GDM1 (cell line): ENCODE results near the gene BMPR2.
"Not testable (repeated sequence)": the region's sequence is repeated elsewhere in the genome, so short reads cannot be mapped to it uniquely, and the experiment has no call there.

Experiments
- DNase-seq: peaks from one replicate; lab custom pipeline; 2025; lab: John Stamatoyannopoulos, UW

BMPR2 gene

DNA sequence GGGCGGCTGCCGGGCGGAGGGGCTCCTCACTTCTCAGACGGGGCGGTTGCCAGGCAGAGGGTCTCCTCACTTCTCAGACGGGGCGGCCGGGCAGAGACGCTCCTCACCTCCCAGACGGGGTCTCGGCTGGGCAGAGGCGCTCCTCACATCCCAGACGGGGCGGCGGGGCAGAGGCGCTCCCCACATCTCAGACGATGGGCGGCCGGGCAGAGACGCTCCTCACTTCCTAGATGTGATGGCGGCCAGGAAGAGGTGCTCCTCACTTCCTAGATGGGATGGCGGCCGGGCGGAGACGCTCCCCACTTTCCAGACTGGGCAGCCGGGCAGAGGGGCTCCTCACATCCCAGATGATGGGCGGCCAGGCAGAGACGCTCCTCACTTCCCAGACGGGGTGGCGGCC is 159.2 kb downstream of the BMPR2 start:
- not testable (repeated sequence) for DNase-seq

DNA sequence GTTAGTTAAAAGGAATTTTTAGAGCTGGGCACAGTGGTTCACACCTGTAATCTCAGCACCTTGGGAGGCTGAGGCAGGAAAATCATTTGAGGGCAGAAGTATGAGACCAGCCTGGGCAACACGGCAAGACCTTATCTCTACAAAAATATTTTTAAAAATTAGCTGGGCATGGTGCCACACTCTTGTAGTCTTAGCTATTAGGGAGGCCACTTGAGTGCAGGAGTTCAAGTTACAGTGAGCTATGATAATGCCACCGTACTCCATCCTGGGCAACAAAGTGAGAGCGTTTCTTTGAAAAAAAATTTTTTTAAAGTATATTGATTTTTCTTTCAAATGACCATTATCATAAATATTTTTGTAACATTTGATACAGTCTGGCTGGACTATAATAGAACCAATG is 165.0 kb downstream of the BMPR2 start:
- DNase-seq: no peak

DNA sequence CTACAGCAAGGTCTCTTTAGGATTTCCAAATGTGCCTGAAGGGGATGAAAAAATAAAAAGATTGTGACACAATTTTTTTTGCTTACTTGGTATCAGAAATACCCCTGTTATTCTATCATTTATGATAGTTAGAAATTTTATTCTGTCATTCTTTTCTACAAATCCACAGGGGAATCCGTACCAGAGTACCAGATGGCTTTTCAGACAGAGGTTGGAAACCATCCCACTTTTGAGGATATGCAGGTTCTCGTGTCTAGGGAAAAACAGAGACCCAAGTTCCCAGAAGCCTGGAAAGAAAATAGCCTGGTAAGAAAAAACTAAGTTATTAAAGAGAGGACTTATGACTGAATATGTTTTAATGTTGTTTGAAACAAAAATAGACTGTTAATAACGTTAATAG is 166.0 kb downstream of the BMPR2 start:
- DNase-seq: no peak

DNA sequence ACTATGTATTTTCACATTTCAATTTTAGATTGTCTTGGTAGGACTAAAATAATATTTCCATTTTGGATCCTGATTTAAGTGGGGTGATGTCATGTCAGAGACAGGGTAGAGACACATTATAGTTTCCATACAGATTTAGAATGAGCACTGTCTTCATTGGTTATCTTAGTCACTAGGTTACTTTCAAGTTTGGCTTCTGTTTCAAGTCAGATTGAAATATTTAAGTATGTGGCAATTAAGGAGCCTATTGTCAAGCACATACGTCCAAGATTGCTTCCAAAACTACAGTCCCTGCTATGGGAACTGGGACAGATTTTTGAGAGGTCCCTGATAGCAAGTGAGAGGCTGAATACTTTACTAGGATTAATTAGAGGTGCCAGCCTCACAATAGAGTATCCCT is 169.4 kb downstream of the BMPR2 start:
- no peak for DNase-seq

DNA sequence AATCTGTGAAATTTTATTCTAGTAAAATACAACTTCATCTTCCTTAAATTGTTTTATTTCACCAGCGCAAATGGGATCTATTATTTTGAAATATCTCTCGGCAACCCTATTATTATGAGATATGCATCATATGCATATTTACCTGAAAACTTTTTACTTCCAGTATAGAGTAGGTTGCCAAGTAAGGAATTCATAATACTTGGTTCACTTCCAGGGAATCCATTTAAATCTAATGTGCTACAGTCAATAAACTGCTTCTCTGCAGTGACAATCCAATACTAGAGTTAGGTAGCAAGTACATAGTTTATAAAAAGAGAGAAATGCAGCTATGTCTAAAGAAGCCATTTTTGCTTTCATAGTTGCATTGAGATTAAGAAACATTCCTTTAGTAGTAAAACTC is 169.8 kb downstream of the BMPR2 start:
- no peak for DNase-seq

DNA sequence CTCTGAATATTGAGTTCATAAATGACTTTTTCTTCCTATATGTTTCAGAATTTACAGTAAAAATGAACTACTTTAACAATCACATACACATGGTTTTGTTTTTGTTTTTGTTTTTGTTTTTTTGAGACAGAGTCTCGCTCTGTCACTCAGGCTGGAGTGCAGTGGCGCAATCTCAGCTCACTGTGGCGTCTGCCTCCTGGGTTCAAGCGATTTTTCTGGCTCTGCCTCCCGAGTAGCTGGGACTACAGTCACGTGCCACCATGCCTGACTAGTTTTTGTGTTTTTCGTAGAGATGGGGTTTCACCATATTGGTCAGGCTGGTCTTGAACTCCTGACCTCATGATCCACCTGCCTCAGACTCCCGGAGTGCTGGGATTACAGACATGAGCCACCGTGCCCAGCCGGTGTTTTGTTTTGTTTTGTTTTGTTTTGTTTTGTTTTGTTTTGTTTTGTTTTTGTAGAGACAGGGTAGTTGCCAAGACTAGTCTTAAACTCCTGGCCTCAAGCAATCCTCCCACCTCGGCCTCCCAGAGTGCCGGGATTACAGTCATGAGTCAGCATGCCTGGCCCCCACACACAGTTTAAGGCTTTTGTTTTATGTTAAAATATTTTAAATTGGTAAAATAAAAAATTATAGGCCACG is 170.5 kb downstream of the BMPR2 start:
- DNase-seq: not testable (repeated sequence)

DNA sequence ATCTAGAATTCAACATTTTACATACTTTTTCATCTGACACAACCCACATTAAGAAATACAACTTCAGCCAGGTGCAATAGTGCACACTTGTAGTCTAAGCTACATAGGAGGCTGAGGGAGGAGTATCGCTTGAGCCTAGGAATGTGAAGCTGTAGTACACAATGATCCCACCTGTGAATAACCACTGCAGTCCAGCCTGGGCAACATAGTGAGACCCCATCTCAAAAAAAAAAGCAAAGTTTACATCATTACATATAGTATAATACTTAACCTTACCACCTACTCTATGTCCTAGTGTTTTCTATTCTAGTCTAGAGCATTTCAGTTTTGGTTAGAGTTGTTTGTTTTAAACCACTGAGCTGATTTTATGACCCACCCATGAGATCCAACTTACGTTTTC is 172.1 kb downstream of the BMPR2 start:
- DNase-seq: no peak

DNA sequence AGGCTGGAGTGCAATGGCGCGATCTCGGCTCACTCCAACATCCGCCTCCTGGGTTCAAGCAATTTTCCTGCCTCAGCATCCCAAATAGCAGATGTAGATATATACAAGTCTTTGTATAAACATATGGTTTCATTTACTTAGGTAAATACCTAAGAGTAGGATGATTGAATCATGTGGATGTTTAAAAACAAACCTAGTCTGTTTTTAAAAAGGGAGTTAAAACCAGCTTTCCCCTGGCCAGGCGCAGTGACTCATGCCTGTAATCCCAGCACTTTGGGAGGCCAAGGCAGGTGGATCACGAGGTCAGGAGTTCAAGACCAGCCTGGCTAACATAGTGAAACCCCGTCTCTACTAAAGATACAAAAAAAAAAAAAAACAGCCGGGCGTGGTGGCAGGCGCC is 174.9 kb downstream of the BMPR2 start:
- DNase-seq: not testable (repeated sequence)

DNA sequence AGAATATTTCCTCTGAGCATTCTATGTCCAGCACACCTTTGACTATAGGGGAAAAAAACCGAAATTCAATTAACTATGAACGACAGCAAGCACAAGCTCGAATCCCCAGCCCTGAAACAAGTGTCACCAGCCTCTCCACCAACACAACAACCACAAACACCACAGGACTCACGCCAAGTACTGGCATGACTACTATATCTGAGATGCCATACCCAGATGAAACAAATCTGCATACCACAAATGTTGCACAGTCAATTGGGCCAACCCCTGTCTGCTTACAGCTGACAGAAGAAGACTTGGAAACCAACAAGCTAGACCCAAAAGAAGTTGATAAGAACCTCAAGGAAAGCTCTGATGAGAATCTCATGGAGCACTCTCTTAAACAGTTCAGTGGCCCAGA is 179.2 kb downstream of the BMPR2 start:
- DNase-seq: no peak

DNA sequence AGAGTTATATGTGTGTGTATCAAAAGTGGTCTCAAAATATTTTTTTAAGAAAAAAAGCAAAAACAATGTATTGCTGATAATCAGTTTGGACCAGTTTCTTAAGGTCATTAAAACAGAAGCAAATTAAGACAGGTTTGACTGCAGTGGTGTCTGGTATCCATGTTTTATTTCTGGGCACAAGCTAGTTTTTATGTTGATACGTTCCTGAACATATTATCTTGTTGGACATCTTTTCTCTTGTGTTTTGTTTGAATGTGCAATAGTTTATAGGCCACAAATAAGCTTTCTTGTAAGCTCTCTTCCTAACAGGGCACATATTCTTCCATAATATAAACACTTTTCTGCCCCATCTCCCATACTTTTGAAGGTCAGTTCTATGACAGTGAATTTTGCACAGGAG is 184.1 kb downstream of the BMPR2 start:
- DNase-seq: no peak

DNA sequence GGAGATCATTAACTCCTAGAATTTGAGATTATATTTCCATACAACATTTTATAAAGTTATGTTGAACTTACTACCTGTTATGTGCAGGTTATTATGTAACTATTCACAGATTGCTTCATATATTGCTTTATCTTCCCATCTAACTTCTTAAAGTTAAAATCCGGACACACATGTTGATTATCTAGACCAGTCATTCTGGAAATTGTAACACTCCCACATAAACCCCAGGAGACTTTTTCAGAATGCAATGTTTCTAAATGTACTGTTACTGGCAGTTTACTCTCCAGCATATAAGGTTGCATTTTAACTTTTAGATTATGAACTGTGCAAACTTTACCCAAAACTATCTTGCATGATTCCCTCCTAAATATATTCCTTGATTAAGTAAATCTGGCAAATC is 188.1 kb downstream of the BMPR2 start:
- DNase-seq: no peak

DNA sequence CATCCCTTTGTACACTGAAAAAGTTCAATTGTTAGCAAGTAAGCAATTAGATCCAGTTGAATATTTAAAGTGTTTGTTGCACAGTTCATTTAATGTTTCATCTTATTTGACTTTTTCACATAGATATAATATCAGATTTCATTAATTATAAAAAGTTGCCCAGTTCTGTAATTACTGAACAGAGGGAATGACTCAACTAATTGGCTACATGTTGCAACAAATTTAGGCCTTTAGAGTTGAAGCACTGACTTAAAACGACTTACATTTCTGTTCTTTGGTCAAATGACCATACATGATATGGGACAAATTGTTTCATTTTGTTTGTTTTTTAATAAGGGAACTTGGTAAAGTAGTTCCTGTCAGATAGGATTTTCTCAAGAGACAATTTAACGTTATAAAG is 190.2 kb downstream of the BMPR2 start:
- no peak for DNase-seq

DNA sequence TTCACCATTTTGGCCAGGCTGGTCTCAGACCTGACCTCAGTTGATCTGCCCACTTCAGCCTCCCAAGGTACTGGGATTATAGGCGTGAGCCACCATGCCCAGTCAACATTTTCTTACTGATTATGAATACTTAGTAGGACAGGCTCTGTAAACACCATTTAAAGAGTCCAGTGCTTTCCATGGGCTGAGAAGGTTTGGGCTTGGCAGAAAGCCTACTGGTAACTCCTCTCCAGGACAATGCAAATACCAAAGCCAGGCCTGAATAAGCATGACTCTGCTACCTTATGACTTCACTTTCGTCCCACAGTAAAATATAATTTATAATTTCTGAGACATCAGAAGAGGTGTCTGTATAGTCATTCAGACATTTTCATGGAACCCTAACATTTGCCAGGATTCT is 198.4 kb downstream of the BMPR2 start:
- DNase-seq: no peak

DNA sequence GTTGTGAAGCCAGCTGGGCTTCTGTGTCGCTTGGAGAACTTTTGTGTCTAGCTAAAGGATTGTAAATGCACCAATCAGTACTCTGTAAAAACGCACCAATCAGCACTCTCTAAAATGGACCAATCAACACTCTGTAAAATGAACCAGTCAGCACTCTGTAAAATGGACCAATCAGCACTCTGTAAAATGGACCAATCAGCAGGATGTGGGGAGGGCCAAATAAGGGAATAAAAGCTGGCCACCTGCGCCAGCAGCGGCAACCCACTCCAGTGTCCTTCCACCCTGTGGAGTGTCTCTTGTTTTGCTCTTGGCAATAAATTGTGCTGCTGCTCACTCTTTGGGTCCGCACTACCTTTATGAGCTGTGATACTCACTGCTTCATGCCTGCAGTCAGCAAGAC is 199.1 kb downstream of the BMPR2 start:
- not testable (repeated sequence) for DNase-seq

DNA sequence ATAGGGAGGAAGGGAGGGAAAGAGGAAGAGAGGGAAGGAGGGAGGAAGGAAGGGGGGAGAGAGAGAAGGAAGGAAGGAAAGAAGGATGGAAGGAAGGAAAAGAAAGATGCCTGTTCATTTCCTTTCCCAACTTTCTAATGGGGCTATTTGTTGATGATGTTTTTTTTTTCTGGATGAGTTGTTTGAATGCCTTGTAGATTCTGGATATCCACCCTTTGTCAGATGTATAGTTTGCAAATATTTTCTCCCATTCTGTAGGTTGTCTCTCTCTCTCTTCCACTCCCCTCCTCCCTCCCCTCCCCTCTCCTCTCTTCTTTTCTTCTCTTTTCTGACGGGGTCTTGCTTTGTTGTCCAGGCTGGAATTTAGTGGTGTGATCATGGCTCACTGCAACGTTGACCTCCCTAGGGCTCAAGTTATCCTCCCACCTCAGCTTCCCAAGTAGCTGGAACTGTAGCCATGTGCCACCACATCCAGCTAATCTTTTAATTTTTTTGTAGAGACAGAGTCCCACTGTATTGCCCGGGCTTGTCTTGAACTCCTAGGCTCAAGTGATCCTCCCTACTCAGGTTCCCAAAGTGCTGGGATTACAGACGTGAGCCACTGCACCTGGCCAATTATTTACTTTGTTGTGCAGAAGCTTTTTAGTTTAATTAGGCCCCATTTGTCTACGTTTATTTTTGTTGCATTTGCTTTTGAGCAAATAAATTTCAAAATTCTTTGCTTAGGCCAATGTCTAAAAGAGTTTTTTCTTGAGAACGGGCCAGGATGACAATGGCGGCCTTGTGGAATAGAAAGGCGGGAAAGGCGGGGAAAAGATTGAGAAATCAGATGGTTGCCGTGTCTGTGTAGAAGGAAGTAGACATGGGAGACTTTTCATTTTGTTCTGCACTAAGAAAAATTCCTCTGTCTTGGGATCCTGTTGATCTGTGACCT is 201.4 kb downstream of the BMPR2 start:
- DNase-seq: no peak

DNA sequence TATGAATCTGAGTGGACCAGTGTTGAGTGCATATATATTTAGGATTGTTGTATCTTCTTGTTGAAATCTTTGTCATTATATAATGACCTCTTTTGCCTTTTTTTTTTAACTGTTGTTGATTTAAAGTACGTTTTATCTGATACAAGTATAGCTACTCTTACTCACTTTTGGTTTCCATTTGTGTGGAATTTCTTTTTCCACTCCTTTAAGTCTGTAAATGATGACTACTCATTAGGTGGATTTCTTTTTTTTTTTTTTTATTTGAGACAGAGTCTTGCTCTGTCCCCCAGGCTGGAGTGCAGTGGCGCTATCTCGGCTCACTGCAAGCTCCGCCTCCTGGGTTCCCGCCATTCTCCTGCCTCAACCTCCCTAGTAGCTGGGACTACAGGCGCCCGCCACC is 206.7 kb downstream of the BMPR2 start:
- DNase-seq: not testable (repeated sequence)

DNA sequence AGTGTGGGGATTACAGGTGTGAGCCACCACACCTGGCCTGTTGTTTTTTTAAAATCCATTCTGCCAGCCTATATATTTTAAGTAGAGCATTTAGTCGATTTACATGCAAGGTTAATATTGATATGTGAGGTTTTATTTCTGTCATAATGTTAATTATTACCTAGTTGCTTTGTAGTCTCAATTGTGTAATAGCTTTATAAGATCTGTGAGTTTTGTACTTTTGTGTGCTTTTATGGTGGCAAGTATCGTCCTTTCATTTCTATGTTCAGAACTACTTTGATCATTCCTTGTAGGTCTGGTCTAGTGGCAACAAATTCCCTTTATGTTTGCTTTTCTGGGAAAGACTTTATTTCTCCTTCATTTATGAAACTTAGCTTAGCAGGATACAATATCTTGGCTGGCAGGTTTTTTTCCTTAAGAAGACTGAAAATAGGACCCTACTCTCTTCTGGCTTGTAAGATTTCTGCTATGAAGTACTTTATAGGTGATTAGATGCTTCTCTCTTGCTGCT is 207.6 kb downstream of the BMPR2 start:
- no peak for DNase-seq

DNA sequence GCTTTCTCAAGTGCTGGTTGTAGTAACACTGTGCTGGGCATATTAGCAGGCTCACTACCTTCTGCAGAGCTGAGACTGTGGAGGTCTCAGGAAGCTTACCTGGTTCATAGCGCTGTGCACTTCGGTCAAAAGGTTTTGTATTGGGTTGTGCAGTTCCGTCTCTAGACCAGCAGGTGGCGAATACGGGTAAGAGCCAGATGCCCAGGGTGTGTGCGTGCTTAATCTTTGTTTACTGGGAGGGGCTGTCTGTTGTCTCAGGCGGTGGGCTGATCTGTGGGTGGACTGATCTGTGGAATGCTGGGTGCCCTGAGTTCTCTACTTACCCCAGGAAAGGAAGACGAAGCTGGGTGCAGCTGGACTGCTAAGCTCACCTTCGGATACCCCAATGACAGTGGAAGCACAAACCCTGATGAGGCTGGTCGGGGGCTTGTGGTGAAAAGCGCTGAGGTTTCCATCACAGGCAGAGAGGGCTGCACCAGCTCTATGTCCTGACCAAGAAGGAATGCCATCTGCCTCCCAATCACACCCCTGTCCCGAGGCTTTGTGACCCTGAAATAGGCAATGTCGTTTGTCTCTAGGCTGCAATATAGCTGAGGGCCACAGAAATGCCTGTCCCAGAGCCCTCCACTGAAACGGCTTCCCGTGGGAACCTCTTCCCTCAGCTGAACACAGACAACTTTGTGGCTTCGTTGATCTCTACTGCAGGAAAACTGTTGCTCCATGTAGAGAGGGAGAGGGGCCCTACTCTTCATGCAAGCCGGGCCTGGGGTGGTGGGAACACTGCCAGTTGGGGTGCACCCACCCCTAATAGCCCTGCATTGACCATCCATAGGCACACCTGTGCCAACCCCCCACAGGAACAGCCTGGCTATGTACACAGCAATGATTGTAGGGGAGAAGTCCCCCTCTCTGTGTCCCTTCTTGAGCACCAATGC is 212.8 kb downstream of the BMPR2 start:
- DNase-seq: peak; percentile 60

DNA sequence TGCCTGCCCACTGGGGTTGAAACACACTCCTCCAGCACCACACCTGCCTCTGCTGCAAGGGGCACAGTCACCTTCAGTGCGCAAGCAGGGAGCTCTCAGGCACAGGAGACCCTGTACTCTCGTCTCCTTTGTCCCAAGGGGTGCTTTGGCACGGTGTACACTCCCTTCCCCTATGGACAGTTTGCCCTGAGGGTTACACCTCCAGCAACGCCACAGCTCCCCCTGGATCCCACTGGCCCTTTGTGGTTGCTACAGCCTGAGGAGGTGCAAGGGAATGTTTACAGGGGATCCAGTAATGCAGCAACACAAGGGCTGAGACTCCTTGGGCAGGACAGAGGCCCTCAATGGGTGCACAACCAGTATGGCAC is 213.4 kb downstream of the BMPR2 start:
- no peak for DNase-seq

DNA sequence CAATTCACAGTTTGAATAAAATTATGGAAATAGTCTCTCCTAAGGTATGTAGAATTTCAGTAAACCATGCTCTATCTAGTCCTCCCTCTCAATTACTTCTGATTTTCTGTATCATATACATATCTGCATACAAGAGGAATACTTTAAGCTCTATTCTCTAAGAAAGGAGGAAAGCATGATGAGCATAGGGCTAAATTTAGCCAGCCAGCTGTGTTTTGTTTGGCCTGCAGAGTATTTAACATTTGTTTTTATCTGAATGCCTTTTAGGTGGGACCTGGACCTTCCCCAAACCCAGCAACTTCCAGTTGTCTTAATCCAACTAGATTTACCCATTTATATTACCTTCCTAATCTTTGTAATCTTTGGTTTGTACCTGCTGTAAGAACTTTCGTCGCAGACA is 216.4 kb downstream of the BMPR2 start:
- DNase-seq: no peak

DNA sequence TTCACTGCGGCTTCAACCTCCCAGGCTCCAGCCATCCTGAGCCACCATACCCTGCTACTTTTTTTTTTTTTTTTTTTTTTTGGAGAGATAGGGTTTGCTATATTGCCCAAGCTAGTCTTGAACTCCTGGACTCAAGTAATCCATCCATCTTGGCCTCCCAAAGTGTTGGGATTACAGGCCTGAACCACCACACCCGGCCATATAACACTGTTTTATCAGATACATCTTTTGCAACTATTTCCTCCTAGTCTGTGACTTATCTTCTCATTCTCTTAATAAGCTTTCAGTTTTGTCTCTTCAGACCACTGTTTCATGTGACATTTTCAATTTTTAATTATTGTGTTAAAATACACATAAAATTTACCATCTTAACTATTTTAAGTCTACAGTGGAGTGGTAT is 223.0 kb downstream of the BMPR2 start:
- no peak for DNase-seq

DNA sequence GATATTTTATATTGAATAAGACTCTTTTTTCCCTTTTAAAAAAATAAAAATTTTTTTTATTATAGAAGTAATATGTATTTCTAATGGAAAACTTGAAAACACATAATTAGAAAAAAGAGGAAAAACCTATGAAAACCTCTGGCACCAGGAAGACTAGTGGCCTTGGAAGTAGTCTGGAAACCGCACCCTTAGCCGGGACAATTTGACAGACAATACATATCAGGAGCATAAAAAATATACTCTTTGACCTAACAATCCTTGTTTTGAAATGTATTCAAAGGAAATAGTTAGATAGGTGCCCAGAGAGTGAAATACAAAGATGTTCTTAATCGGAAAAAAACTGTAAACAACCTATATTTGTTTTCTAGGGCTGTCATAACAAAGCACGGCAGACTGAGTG is 223.8 kb downstream of the BMPR2 start:
- DNase-seq: no peak
